ENCODE measurements around the gene JARID2. TPM values are rescaled to one million over a fixed set of nuclear protein-coding genes. Genes with fewer than 3 reads are reported as not detected.

The JARID2 gene
- total and polyA plus RNA-seq, 9 of the 15 experiments (the other 6 are each of a cell fraction or from before 2014, with no cell fraction given), result 5.0 to 29.0 (median 15.6) TPM

DNA sequence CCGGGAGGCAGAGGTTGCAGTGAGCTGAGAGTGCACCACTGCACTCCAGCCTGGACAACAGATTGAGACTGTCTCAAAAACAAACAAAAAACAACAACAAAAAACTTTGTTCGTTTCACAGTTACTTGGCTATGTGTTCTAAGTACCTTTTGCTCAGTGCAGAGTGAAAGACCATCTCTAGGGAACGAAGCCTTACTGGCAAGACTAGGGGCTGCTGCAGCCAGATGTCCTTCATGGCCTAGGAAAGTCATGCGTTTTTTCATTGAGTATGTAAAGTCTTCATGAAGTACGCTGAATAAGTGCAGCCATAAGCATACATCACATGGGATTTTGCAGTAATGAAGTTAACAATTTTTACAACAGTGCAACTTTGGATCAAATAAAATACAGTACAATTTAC lies 111.1 kb downstream of the JARID2 start (continued):
- TF ChIP-seq, protein P1, sequence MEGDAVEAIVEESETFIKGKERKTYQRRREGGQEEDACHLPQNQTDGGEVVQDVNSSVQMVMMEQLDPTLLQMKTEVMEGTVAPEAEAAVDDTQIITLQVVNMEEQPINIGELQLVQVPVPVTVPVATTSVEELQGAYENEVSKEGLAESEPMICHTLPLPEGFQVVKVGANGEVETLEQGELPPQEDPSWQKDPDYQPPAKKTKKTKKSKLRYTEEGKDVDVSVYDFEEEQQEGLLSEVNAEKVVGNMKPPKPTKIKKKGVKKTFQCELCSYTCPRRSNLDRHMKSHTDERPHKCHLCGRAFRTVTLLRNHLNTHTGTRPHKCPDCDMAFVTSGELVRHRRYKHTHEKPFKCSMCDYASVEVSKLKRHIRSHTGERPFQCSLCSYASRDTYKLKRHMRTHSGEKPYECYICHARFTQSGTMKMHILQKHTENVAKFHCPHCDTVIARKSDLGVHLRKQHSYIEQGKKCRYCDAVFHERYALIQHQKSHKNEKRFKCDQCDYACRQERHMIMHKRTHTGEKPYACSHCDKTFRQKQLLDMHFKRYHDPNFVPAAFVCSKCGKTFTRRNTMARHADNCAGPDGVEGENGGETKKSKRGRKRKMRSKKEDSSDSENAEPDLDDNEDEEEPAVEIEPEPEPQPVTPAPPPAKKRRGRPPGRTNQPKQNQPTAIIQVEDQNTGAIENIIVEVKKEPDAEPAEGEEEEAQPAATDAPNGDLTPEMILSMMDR (IDR thresholded peaks at IDR 0.05 in 2 of 3, conservative IDR thresholded peaks at IDR 0.05 in 1 of 3; ENCODE audit: insufficient read depth in 2 of 3, low read depth in 1 of 3, low read length in 3 of 3), result no peak
- TF ChIP-seq, protein P2, sequence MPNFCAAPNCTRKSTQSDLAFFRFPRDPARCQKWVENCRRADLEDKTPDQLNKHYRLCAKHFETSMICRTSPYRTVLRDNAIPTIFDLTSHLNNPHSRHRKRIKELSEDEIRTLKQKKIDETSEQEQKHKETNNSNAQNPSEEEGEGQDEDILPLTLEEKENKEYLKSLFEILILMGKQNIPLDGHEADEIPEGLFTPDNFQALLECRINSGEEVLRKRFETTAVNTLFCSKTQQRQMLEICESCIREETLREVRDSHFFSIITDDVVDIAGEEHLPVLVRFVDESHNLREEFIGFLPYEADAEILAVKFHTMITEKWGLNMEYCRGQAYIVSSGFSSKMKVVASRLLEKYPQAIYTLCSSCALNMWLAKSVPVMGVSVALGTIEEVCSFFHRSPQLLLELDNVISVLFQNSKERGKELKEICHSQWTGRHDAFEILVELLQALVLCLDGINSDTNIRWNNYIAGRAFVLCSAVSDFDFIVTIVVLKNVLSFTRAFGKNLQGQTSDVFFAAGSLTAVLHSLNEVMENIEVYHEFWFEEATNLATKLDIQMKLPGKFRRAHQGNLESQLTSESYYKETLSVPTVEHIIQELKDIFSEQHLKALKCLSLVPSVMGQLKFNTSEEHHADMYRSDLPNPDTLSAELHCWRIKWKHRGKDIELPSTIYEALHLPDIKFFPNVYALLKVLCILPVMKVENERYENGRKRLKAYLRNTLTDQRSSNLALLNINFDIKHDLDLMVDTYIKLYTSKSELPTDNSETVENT (CRISPR knock-in tag; IDR thresholded peaks at IDR 0.05), result no peak
- TF ChIP-seq, protein P3, sequence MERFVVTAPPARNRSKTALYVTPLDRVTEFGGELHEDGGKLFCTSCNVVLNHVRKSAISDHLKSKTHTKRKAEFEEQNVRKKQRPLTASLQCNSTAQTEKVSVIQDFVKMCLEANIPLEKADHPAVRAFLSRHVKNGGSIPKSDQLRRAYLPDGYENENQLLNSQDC (CRISPR knock-in tag; IDR thresholded peaks at IDR 0.05), result no peak
- TF ChIP-seq HLTF (IDR thresholded peaks at IDR 0.05), result no peak

DNA sequence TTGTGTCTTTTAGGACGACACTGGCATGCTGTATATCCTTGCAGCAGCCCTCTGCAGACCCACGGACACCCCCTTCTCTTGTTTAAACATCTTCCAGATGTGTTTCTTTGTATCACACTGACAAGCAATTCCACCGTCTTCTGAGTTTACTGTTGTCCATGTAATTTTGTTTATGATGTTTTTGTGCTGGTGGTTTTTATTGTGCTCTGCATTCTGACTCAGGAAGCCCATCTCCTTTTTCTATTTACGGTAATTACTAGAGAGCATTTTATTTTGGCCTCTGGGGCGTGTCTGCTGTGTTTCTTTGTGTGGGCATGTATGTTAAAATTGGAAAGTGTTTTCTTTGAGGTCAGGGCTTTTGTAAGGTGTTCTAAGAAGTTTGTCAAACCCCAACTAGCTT lies 111.9 kb downstream of the JARID2 start:
- POLR2A ChIA-PET, result interaction anchor here (0.8 to 2.0 kb wide), 3 partner anchors 11 to 30 kb away, joined by 3 to 12 read pairs (median 4); no protein-coding TSS in a partner anchor

More for the DNA sequence above, 111.9 kb downstream of the JARID2 start:
- Histone ChIP-seq H3K4me1 (replicated peaks in 1 of 2; ENCODE audit: control insufficient read depth in 2 of 2, insufficient read depth in 2 of 2, low read length in 2 of 2) (peaks cover 14 to 43% of the 10 kb centered on the region in 2 experiments), H3K36me3 (ENCODE audit: control insufficient read depth, insufficient read depth, low read length) (no peaks in the 10 kb centered on the region), H4K20me1 (replicated peaks; ENCODE audit: control insufficient read depth, insufficient read depth, low read length) (peaks cover 27% of the 10 kb centered on the region), H3K4me3 (no peak overlapping the region), H3K9me3 (replicated peaks; ENCODE audit: control insufficient read depth, insufficient read depth, low read depth, low read length) (no peaks in the 10 kb centered on the region), H3K79me2 (ENCODE audit: control insufficient read depth, insufficient read depth, low read length) (peaks cover 97% of the 10 kb centered on the region), H2AFZ (ENCODE audit: low read depth, low read length) (no peak overlapping the region), H3K27ac (ENCODE audit: extremely low read depth, low read depth, low read length) (no peak overlapping the region), H3K4me2 (ENCODE audit: insufficient read depth, low read length) (no peak overlapping the region), H3K27me3 (ENCODE audit: control insufficient read depth in 2 of 2, insufficient read depth in 2 of 2, low read length in 2 of 2) (no peaks in the 10 kb centered on the region), H3K9me1 (ENCODE audit: control insufficient read depth, insufficient read depth, low read length) (peaks cover 6% of the 10 kb centered on the region), H3K9ac (ENCODE audit: insufficient read depth in 1 of 2, low read depth in 2 of 2, low read length in 2 of 2) (no peak overlapping the region)
- DNase-seq (ENCODE audit: extremely low read depth in 1 of 4, low spot score in 3 of 4), result no peak
- CTCF ChIA-PET (ENCODE audit: low intra/inter-chr PET ratio), result no interaction called here
- ATAC-seq, result no peak
- TF ChIP-seq RNF2 (IDR thresholded peaks at IDR 0.05) (no peak), PPARD (CRISPR knock-in tag; IDR thresholded peaks at IDR 0.05) (no peak), RBM14 (IDR thresholded peaks at IDR 0.05; ENCODE audit: borderline replicate concordance, insufficient read depth, low read depth, low read length) (no peak), RUNX1 (IDR thresholded peaks at IDR 0.05; ENCODE audit: low read depth) (no peak), ZNF12 (CRISPR knock-in tag; IDR thresholded peaks at IDR 0.05) (no peak)
- TF ChIP-seq, protein P4, sequence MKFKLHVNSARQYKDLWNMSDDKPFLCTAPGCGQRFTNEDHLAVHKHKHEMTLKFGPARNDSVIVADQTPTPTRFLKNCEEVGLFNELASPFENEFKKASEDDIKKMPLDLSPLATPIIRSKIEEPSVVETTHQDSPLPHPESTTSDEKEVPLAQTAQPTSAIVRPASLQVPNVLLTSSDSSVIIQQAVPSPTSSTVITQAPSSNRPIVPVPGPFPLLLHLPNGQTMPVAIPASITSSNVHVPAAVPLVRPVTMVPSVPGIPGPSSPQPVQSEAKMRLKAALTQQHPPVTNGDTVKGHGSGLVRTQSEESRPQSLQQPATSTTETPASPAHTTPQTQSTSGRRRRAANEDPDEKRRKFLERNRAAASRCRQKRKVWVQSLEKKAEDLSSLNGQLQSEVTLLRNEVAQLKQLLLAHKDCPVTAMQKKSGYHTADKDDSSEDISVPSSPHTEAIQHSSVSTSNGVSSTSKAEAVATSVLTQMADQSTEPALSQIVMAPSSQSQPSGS (CRISPR knock-in tag; IDR thresholded peaks at IDR 0.05), result no peak
- in situ Hi-C loops (cut with MboI) (no loop called here), intact Hi-C loops (cut with micrococcal nuclease) (no loop called here)
- FAIRE-seq, result no peak
- 71% methylated on average over 5 of the region's 5 CpGs for WGBS (ENCODE audit: insufficient coverage, low coverage, missing lambda C conversion rate)
- BruUV-seq (replicated peaks), result no TSS peak

All from K562 (cell line).